Suprapubic skin (tissue), 4 donors: ENCODE results near the gene RASAL1.

Experiments used
- CTCF ChIP-seq, 2 donors: fragments of 200-600 bp in 1 of 2; fragments of 450-650 bp in 1 of 2; sonication (generic) in 1 of 2; IDR thresholded peaks; one replicate each; pipeline ENCODE4 v1.5.1; 2016 to 2019; ENCODE audit warnings: antibody characterized with exemption in 2 of 2, mild to moderate bottlenecking in 1 of 2, moderate library complexity in 1 of 2
- EP300 ChIP-seq: sonication (generic); formaldehyde crosslinking; IDR thresholded peaks from one replicate; pipeline ENCODE4 v1.6.1; 2017; ENCODE audit warnings: antibody characterized with exemption
- POLR2AphosphoS5 ChIP-seq, 3 donors: sonication (generic); formaldehyde crosslinking; IDR thresholded peaks; one replicate each; pipeline ENCODE4 v1.6.1; 2017; ENCODE audit warnings: antibody characterized with exemption in 3 of 3

- no peak for TF ChIP-seq CTCF (IDR thresholded peaks at IDR 0.05)
- no peak for TF ChIP-seq POLR2AphosphoS5 (IDR thresholded peaks at IDR 0.05)
- TF ChIP-seq EP300, result no peak
Measured at GRCh38 chr12:113119980-113120669, 15.4 kb downstream of the RASAL1 start.
